GM21367 (cell line): ENCODE measurements around the gene PTPRCAP.

Source experiments
- ATAC-seq: cut with Tn5 transposase; IDR thresholded peaks from one replicate; pipeline ENCODE4 v1.9.1; 2021; ENCODE audit not compliant: unreplicated experiment

The PTPRCAP gene

GRCh38 chr11:67441731-67442351, 4.4 kb upstream of the PTPRCAP start:
- ATAC-seq: no peak

- no peak for ATAC-seq
Measured at GRCh38 chr11:67441098-67441563, 3.6 kb upstream of the PTPRCAP start.

- ATAC-seq: no peak
Measured at GRCh38 chr11:67440229-67441097, 3.0 kb upstream of the PTPRCAP start.

- no peak for ATAC-seq
Measured at GRCh38 chr11:67439321-67440228, 2.1 kb upstream of the PTPRCAP start.

- no peak for ATAC-seq
Measured at GRCh38 chr11:67438158-67438902, 848 bp upstream of the PTPRCAP start.

- ATAC-seq: no peak
Measured at GRCh38 chr11:67437809-67438157, 301 bp upstream of the PTPRCAP start.

GRCh38 chr11:67436459-67437081, 912 bp downstream of the PTPRCAP start:
- no peak for ATAC-seq

GRCh38 chr11:67435727-67436458, 1.6 kb downstream of the PTPRCAP start:
- ATAC-seq: no peak

- no peak for ATAC-seq
Measured at GRCh38 chr11:67435031-67435726, 2.3 kb downstream of the PTPRCAP start.

- ATAC-seq: no peak
Measured at GRCh38 chr11:67434395-67434881, 3.0 kb downstream of the PTPRCAP start.

- ATAC-seq: no peak
Measured at GRCh38 chr11:67433536-67434394, 3.7 kb downstream of the PTPRCAP start.

GRCh38 chr11:67432655-67433349, 4.7 kb downstream of the PTPRCAP start:
- no peak for ATAC-seq

- ATAC-seq: no peak
Measured at GRCh38 chr11:67431346-67432249, 5.9 kb downstream of the PTPRCAP start.

GRCh38 chr11:67429722-67430121, 7.8 kb downstream of the PTPRCAP start:
- no peak for ATAC-seq

GRCh38 chr11:67429038-67429668, 8.3 kb downstream of the PTPRCAP start:
- ATAC-seq: no peak
